IPS DF 4.7 (cell line): ENCODE measurements around the gene USP34.
"Not testable (repeated sequence)": the region's sequence is repeated elsewhere in the genome, so short reads cannot be mapped to it uniquely, and the experiment has no call there.

Experiments used
- DNase-seq: peaks from one replicate; pipeline ENCODE4 v3.0.0-alpha.2; 2013; ENCODE audit warnings: low spot score; ENCODE audit errors: extremely low read depth

The USP34 gene

DNA sequence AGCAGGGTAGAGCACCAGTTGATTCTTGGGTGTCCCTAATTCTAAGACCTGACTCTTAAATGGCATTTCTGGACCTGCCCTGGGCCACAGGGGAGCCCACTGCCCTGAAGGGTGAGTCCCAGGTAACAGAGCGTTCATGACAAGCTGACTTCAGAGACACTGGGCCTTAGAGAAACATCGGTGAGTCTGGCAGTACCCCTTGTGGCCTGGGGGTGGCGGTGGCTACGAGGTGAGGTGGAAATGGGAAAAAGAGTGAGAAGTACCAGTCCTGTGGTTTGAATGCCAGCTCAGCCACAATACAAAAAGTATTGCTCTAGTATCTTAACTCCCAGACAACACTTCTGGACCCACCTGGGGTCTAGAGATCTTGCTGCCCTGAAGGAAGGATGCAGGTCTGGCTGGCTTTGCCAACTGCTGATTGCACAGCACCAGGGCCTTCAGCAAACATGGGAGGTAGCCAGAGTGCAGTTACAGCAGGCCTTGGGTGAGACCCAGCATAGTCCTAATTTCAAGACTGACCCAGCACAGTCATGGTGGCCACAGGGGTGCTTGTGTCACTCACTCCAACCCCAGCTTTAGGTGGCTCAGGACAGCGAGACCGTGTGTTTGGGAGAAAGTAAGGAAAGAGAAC, 44.5 kb downstream of the USP34 start:
- peak; percentile 25 for DNase-seq

DNA sequence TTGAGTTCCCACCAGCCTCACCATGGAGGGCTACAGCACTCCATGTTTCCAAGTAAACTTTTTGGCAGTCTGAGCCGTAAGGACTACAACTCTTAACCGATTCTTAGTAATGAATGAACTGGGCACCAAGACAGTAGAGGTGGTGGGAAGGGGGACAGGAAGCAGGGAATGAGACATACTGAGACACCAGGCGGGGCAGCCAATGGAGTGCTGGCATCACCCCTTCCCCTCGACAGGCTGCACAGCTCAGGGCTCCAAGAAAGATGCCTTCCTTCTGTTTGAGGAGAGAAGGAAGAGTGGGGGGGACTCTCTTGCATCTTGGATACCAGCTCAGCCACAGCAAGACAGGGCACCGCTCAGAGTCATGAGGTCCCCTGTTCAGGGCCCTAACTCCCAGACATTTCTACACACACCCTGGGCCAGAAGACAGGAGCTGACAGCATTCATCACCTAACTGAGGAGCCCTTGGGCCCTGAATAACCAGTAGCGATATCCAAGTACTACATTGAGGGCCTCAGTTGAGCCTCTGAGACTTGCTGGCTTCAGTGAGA, 45.2 kb downstream of the USP34 start:
- no peak for DNase-seq

DNA sequence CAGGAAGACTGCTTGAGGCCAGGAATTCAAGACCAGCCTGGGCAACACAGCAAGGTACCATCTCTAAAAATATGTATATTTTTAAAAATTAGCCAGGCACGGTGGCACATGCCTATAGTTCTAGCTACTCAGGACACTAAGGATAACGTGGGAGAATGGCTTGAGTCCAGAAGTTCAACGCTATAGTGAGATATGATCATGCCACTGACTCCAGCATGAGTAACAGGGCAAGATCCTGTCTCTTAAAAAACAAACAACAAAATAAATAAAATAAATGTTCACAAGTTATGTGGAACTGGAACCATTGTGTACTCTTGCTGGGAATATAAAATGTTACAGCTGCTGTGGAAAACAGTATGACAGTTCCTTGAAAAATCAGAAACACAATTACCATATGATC, 47.2 kb downstream of the USP34 start:
- DNase-seq = no peak

DNA sequence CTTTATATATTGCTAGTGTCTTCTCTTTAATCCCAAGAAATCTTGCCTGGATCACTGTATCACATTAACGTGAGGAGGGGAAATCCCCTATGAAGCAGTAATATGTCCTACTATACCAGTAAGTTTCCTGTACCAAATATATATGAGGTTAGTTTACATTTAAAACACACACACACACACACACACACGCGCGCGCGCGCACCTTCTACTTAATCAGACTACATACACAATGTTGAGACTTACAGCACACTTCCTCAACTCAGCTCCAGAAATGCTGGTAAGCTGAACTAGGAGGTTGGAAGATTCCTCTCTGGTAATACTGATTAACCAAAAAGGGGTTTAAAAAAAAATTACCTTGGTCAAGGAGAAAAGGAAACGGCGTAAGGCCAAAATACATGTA, 49.3 kb downstream of the USP34 start:
- DNase-seq = no peak

DNA sequence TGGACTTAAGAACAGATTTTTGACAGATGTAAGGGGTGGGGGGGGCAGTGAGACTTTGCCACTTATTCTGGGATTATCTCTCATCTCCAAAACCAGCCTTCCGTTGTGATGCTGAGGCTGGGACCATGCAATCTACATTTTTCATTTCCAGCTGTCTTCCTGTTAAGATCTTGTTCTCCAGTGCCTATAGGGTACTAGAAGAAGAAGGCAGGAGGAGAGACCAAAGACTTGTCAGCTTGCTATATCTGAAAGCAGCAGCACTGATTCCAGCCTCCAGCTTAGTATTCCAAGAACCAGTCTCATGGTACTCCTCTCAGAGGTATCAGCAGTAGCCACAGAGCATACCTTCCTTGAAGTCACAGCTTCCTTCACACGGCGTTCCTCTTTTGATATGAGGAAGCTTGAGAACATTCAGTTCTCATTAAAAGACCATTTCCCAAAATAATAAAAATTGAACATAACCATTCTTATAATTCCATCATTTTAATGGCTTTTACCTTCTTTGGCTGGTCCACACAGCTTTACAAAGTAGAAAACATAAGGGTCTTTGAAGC, 49.8 kb downstream of the USP34 start:
- DNase-seq = no peak

DNA sequence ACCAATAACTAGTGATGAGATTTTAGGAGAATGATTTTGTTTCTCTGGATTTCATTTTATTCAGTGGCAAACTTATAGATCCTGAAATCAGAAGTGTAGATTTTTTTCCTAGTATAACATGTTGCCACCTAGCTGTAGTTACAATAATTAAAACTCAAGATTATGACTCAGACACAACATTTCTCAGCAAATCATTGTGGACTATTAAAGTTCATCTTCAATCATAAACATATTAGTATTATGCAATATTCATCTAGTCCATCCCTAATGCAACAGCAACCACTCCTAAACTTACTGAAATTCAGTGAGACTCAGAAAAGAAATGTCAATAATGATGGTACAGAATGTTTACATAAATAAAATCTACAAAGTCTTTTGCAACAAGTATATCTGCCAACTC, 51.3 kb downstream of the USP34 start:
- no peak for DNase-seq

DNA sequence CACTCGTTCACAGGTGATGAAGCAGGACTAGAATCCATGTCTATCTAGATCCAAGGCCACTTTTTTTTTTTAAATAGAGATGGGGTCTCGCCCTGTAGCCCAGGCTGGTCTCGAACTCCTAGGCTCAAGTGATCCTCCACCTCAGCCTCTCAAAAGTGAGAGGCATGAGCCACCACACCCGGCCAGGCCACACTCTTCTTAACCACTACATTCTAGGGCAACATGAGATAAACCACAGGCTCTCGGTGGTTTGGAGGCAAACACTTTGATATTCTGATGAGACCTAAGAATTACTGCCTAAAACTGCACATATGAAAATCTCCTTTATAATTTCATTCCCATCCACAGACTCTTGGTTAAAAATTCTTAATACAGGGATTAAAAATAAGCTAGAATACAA, 51.8 kb downstream of the USP34 start:
- no peak for DNase-seq

DNA sequence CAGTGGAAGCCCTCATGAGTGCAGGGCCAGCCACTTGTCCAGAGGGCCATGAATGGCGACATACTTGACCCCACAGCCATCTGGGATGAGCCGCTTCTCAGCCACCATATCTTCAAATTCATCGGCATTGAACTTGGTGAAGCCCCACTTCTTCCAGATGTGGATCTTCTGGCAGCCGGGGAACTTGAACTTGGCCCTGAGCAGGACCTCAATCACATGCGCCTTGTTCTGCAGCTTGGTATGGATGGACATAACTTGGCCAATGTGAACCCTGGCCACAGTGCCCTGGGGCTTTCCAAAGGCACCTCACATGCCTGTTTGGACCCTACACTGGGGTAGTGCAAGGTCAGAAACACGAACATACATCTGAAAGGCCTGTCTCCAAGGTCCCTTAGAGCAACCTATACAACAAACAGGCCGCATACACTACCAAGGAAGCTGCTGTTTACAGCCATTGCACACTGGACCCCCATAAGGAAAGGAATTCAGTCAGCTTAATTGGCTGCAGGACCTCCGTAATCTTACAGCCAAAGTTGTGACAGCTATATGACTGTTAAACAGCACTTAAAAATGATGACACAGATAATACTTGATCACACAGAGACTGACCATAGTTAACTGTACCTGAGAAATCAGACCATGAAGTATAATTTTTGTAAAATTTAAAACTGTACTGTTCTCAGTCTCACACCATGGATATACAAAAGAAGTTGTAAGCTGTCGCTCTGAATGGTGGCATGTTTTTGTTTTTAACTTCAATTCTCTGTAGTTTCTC, 53.8 kb downstream of the USP34 start:
- DNase-seq = no peak

DNA sequence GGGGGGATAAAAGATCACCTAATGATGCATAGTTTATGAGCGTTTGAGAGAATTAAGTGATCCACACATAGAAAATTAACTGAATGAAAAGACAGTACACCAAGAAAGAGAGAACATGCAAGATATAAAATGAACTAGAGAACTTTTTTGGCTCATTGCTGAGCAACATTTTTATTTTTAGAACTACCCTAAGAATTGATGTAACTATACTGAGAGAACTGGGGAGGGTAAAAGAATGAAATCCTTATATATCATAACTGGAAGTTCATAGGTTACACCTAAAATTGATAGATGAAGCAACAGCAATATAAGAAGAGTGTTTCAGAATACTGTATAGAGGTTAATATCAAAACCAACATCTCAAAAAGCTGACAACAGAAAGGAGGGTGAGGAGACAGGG, 55.6 kb downstream of the USP34 start:
- DNase-seq = no peak

DNA sequence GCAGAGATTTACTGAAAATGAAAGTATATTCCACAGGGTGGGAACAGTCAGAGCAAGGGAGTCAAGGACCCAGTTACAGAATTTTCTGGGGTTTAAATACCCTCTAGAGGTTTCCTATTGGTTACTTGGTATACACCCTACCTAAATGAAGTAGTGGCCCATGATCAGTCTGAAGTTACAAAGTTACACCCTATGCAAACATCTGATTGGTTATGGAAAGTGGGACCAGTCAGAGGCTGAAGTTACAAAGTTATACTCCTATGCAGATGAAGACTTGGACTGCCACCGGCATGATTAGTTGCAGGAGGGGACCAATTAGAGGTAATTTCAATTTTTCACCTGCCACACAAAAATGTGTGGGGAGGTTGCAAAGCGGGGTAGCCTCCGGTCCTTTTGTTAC, 56.2 kb downstream of the USP34 start:
- no peak for DNase-seq

DNA sequence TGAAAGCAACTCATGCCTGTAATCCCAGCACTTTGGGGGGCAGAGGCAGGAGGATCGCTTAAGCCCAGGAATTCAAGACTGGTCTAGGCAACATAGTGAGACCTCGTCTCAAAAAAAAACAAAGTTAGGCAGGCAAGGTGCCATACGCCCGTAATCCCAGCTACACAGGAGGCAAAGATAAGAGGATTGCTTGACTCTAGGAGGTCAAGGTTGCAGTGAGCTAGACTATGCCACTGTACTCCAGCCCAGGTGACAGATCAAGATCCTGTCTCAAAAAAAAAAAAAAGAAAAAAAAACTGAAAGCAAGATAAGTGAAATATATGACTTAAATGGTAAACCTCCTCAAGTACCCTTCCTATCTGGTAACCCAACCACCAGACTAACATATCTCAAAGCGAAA, 59.8 kb downstream of the USP34 start:
- DNase-seq = no peak

DNA sequence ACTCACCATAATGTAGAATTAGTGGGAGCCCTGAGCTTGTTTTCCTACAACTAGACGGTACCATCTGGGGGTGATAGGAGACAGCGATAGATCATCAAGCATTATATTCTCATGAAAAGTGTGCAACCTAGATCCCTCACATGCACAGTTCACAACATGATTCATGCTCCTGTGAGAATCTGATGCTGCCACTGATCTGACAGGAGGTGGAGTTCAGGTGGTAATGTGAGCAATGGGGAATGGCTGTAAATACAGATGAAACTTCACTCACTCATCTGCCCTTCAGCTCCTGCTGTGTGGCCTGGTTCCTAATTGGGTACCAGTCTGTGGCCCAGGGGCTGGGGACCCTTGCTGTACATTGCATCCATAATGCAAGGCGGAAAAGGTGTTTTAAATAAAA, 60.7 kb downstream of the USP34 start:
- no peak for DNase-seq

DNA sequence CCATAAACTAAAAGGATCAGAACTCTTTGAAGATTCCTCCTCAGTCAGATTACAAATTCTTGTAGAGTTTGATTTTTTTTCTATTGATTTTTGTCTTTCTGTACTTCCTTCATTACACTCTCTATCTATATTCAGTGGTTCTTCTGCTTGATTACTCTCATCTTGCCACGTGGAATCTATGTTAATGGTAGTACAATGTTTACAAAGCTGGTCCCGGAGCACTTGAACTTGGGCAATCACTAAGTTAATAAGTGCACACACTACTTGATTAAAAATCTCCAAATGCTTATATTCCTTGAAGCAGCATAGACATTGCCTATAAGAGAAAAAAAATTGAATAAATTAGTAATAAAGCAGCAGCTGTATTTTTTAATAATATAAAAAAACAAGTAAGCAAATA, 65.1 kb downstream of the USP34 start:
- DNase-seq = no peak

DNA sequence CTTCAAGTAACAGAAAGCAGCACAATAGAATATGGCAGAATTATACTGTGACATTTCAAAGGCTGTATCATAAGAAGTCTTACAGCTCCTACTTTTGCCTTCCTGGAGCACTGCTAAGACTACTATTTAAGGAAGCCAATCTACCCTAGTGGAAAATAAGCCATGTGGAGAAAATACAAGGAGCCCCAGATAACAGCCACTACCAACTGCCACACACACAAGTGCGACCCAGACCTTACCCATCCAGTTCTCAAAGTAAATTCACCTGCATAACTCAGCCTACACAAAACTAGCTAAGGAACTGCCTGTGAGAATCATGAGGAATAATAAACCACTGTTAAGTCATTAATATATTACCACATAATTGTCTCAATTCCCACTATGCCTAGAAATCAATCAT, 66.4 kb downstream of the USP34 start:
- DNase-seq = no peak

DNA sequence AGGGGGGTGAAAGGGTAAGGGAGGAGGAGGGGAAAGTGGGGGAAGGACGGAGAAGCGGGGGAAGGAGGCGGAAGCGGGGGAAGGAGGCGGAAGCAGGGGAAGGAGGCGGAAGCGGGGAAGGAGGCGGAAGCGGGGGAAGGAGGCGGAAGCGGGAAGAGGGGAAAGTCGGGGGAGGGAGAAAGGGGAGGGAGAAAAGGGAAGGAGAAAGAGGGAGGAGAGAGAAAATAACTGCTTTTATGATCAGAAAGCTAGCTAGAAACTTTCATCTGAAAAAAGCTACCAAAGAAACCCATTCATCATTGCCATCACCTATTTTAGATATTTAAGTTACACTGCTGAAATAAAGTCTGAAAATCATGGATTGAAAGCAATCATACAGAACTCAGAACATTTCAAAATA, 72.5 kb downstream of the USP34 start:
- DNase-seq = no peak

DNA sequence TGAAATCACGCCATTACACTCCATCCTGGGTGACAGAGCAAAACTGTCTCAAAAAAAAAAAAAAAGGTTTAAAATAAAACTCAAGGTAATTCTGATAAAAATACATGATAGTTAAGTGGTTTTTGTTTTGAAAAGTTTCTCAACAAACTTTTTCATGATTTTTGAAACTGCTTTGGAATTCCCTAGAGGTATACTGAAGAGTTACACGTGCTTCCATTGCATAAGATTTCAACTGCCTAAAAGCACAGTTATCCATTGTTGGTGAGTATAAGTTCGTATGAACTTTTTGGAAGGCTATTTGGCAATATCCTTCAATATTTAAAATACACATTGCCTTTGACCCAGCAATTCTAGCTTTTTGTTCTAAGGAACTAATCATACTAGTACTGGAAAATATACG, 74.9 kb downstream of the USP34 start:
- no peak for DNase-seq

DNA sequence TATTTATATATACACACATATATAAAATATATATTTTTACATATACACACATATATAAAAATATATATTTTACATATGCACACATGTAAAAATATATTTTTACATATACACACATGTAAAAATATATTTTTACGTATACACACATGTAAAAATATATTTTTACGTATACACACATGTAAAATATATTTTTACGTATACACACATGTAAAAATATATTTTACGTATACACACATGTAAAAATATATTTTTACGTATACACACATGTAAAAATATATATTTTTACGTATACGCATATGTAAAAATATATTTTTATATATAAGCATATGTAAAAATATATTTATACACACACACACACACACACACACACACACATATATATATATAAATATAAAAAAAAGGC, 83.3 kb downstream of the USP34 start:
- DNase-seq = not testable (repeated sequence)

DNA sequence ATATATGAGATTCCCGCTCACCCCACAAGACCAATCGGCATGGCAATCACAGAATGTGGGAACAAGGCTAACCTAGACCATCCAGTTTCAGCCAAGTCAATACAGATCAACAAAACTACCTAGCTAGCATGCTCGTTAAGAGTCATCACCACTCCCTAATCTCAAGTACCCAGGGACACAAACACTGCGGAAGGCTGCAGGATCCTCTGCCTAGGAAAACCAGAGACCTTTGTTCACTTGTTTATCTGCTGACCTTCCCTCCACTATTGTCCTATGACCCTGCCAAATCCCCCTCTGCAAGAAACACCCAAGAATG, 90.0 kb downstream of the USP34 start:
- DNase-seq = not testable (repeated sequence)

DNA sequence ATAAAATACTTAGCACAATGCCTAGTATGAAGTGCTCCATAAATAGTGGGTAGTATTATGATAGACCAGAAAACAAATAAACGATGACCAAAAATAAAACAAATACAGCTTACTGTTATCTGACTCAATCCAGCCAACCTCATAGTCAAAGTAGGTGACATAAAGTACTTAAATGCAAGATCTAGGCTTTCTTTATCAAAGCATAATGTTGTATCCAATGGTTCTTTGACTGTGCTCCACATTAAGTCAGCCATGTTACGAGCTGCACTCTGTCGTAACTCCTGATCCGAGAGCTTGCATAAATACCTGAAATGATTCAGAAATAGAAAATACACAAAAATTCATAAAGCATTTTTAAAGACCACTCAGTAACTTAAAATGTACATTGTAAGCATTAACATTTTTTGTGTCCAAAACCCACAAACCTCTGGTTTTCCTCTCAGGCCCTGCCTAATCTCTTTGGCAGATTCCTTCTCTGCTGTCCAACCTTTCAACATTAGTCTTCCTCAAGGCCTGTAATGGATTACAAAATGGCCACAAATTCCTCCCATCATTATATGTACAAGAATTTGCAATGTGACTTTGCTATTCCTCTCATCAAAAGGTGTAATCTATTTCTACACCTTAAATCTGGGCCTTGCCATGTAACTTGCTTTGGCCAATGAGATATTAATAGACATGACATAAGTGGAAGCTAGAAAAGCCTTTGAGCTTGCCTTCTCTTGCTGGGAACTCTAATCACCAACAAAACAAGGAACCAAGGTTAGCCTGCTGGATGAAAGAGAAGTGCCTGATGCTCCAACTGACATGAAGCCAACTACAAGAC, 90.6 kb downstream of the USP34 start:
- no peak for DNase-seq

DNA sequence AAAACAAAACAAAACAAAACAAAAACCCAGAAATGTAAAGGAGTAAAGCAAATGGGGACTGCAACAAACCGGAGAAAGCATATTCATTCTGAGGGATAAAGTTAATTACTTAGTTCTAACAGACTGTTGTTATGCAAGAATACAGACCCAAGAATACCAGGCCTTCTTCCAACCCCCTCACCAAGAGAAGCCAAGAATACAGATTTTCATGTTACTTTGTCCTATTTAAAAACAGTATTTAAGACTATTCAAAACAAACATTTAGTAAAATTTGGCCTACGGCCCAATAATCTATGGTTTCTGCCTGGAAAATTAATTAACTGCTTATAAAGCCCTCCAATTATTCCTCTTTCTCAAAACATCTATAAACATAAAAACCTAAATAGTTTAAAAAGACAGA, 91.4 kb downstream of the USP34 start:
- no peak for DNase-seq

DNA sequence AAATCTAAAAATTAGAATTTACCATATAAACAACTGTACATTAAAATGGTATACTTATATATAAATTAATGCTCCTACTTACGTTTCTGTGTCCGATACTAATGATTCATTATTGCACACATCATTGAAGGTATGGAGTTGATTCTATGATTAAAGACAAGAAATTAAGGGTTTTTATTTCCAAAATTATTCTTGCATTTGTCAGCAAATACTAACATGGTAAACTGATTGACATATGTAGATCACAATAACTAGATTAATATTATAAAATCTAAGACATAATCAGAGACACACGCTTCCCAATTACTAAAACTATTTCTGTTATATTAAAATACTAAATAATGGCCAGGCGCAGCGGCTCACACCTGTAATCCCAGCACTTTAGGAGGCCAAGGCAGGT, 92.6 kb downstream of the USP34 start:
- no peak for DNase-seq

DNA sequence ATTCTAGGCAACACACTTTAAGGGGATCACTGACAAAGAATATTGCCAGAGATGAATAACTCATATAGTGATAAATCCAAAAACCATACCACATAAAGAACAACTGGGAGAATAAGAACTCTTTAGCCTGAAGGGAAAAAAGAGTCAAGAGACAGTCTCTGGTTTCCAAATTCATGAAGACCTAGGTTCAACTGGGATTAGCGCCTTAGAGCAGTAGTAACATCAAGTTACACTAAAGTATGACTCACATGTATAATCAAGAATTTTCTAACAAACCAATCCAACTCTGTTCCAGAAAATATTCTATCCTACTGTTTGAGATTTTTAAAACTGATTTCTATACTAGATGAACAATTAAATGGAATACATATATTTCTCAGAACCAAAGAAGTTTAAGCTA, 93.8 kb downstream of the USP34 start:
- no peak for DNase-seq
